Mononuclear cell (primary cell): ENCODE data around the gene CYP2A6. TPM values are rescaled to one million over a fixed set of nuclear protein-coding genes. Genes with fewer than 3 reads are reported as not detected.
A peak's percentile ranks its signal among the peaks of the same experiment; 100 is the strongest.
"Not testable (repeated sequence)": the region's sequence is repeated elsewhere in the genome, so short reads cannot be mapped to it uniquely, and the experiment has no call there.

Source experiments
- H3K27me3 ChIP-seq: 2 replicates; pipeline ENCODE4 v1.6.0; 2011; ENCODE audit warnings: low read length, control low read depth; ENCODE audit not compliant: insufficient read depth
- H3K4me1 ChIP-seq: 2 replicates; pipeline ENCODE4 v1.5.1; 2011; ENCODE audit warnings: mild to moderate bottlenecking, low read length, control low read depth; ENCODE audit not compliant: insufficient read depth
- H3K4me3 ChIP-seq: 2 replicates; pipeline ENCODE4 v1.5.1; 2011; ENCODE audit warnings: mild to moderate bottlenecking, low read length, moderate library complexity
- H3K9me3 ChIP-seq: 2 replicates; pipeline ENCODE4 v1.5.1; 2011; ENCODE audit warnings: low read depth, mild to moderate bottlenecking, control low read depth, low read length
- total RNA-seq: library from RNA; depleted of rRNA; stranded (reverse); fragments of >200 nt; gene quantifications from one replicate; pipeline ENCODE4 v1.2.3, GENCODE V29; 2012

CYP2A6 gene
- total RNA-seq, 1 donor: not detected

- not testable (repeated sequence) for H3K4me1 ChIP-seq, H3K9me3 ChIP-seq, H3K27me3 ChIP-seq, H3K4me3 ChIP-seq
Observed at GRCh38 chr19:40864739-40865496, 14.7 kb upstream of the CYP2A6 start.

- Histone ChIP-seq H3K4me3 (no peak overlapping the region), H3K27me3 (no peaks in the 10 kb centered on the region), H3K9me3 (no peaks in the 10 kb centered on the region), H3K4me1 (no peaks in the 10 kb centered on the region)
Observed at GRCh38 chr19:40862785-40863184, 12.5 kb upstream of the CYP2A6 start.

GRCh38 chr19:40862333-40862732 lies 12.1 kb upstream of the CYP2A6 start:
- no peaks in the 10 kb centered on the region for H3K9me3 ChIP-seq
- no peak overlapping the region for H3K4me3 ChIP-seq
- H3K27me3 ChIP-seq: no peaks in the 10 kb centered on the region
- no peaks in the 10 kb centered on the region for H3K4me1 ChIP-seq

- H3K4me1 ChIP-seq: no peaks in the 10 kb centered on the region
- no peaks in the 10 kb centered on the region for H3K9me3 ChIP-seq
- H3K4me3 ChIP-seq: no peak overlapping the region
- H3K27me3 ChIP-seq: no peaks in the 10 kb centered on the region
Observed at GRCh38 chr19:40858109-40858508, 7.9 kb upstream of the CYP2A6 start.

- not testable (repeated sequence) for H3K4me1 ChIP-seq, H3K4me3 ChIP-seq, H3K9me3 ChIP-seq, H3K27me3 ChIP-seq
Observed at GRCh38 chr19:40852467-40853152, 2.4 kb upstream of the CYP2A6 start.

- H3K4me1 ChIP-seq: peaks cover 15% of the 10 kb centered on the region
- H3K4me3 ChIP-seq, H3K9me3 ChIP-seq, H3K27me3 ChIP-seq: not testable (repeated sequence)
Observed at GRCh38 chr19:40846722-40847121, 3.5 kb downstream of the CYP2A6 start.

GRCh38 chr19:40843653-40844052 lies 6.6 kb downstream of the CYP2A6 start:
- Histone ChIP-seq H3K4me1 (peaks cover 15% of the 10 kb centered on the region), H3K4me3 (peak overlapping the region; percentile 20)
- not testable (repeated sequence) for H3K9me3 ChIP-seq, H3K27me3 ChIP-seq

- H3K9me3 ChIP-seq, H3K27me3 ChIP-seq: not testable (repeated sequence)
- Histone ChIP-seq H3K4me1 (peaks cover 15% of the 10 kb centered on the region), H3K4me3 (peak overlapping the region; percentile 20)
Observed at GRCh38 chr19:40842997-40843652, 7.1 kb downstream of the CYP2A6 start.

- not testable (repeated sequence) for H3K4me3 ChIP-seq, H3K9me3 ChIP-seq, H3K27me3 ChIP-seq
- H3K4me1 ChIP-seq: peaks cover 15% of the 10 kb centered on the region
Observed at GRCh38 chr19:40842012-40842411, 8.2 kb downstream of the CYP2A6 start.

GRCh38 chr19:40838477-40838876 lies 11.8 kb downstream of the CYP2A6 start:
- H3K9me3 ChIP-seq, H3K27me3 ChIP-seq: not testable (repeated sequence)

GRCh38 chr19:40836754-40837429 lies 13.4 kb downstream of the CYP2A6 start:
- Histone ChIP-seq H3K9me3 (no peaks in the 10 kb centered on the region), H3K4me3 (no peak overlapping the region), H3K27me3 (no peaks in the 10 kb centered on the region), H3K4me1 (peaks cover 11% of the 10 kb centered on the region)

More at GRCh38 chr19:40838477-40838876, 11.8 kb downstream of the CYP2A6 start:
- H3K4me3 ChIP-seq, H3K4me1 ChIP-seq: not testable (repeated sequence)

- not testable (repeated sequence) for H3K4me3 ChIP-seq, H3K9me3 ChIP-seq, H3K27me3 ChIP-seq
- peaks cover 18% of the 10 kb centered on the region for H3K4me1 ChIP-seq
Observed at GRCh38 chr19:40833728-40834533, 16.3 kb downstream of the CYP2A6 start.

GRCh38 chr19:40832431-40832790 lies 17.8 kb downstream of the CYP2A6 start:
- not testable (repeated sequence) for H3K9me3 ChIP-seq

GRCh38 chr19:40831502-40832430 lies 18.5 kb downstream of the CYP2A6 start:
- no peak overlapping the region for H3K4me3 ChIP-seq

More at GRCh38 chr19:40832431-40832790, 17.8 kb downstream of the CYP2A6 start:
- peaks cover 18% of the 10 kb centered on the region for H3K4me1 ChIP-seq
- not testable (repeated sequence) for H3K27me3 ChIP-seq, H3K4me3 ChIP-seq

More at GRCh38 chr19:40831502-40832430, 18.5 kb downstream of the CYP2A6 start:
- Histone ChIP-seq H3K4me1 (peaks cover 23% of the 10 kb centered on the region), H3K9me3 (no peaks in the 10 kb centered on the region), H3K27me3 (no peaks in the 10 kb centered on the region)
